CD4-positive, alpha-beta T cell treated with Interleukin-17A for 4 hours (primary cell): ENCODE measurements around the gene ATG9A.

Source experiments
- DNase-seq: peaks from one replicate; pipeline ENCODE4 v3.0.0-alpha.2; 2020; ENCODE audit warnings: mixed read lengths

ATG9A gene

GRCh38 chr2:219252084-219252483, 22.6 kb upstream of the ATG9A start:
- DNase-seq = peak; percentile 65

- no peak for DNase-seq
Observed at GRCh38 chr2:219251656-219252055, 22.2 kb upstream of the ATG9A start.

- DNase-seq = peak; percentile 15
Observed at GRCh38 chr2:219250049-219250781, 20.8 kb upstream of the ATG9A start.

- DNase-seq = peak; percentile 87
Observed at GRCh38 chr2:219249203-219249980, 20.0 kb upstream of the ATG9A start.

GRCh38 chr2:219248845-219249202, 19.4 kb upstream of the ATG9A start:
- no peak for DNase-seq

- peak; percentile 80 for DNase-seq
Observed at GRCh38 chr2:219247678-219248642, 18.5 kb upstream of the ATG9A start.

- DNase-seq = no peak
Observed at GRCh38 chr2:219246559-219246958, 17.1 kb upstream of the ATG9A start.

- DNase-seq = peak; percentile 20
Observed at GRCh38 chr2:219245899-219246230, 16.4 kb upstream of the ATG9A start.

- DNase-seq = peak; percentile 89
Observed at GRCh38 chr2:219245148-219245898, 15.9 kb upstream of the ATG9A start, which contains the start of the genes GLB1L and STK16. Gene GLB1L (minus strand): TSS chr2:219245444. CDS start chr2:219243573, 1,871 bp downstream. Gene STK16 (plus strand): TSS chr2:219245479. CDS start chr2:219246000, 521 bp downstream.

GRCh38 chr2:219244789-219245147, 15.3 kb upstream of the ATG9A start:
- DNase-seq = no peak

GRCh38 chr2:219243291-219243761, 13.9 kb upstream of the ATG9A start:
- DNase-seq = no peak

GRCh38 chr2:219234331-219234730, 4.9 kb upstream of the ATG9A start:
- DNase-seq = no peak

- DNase-seq = peak; percentile 58
Observed at GRCh38 chr2:219230059-219230540, 664 bp upstream of the ATG9A start.

GRCh38 chr2:219228911-219229304, 528 bp downstream of the ATG9A start:
- DNase-seq = no peak

- DNase-seq = peak; percentile 23
Observed at GRCh38 chr2:219228041-219228910, 1.2 kb downstream of the ATG9A start.

GRCh38 chr2:219225350-219225749, 4.1 kb downstream of the ATG9A start:
- DNase-seq = no peak

GRCh38 chr2:219223831-219224610, 5.4 kb downstream of the ATG9A start:
- DNase-seq = no peak

GRCh38 chr2:219221957-219222518, 7.4 kb downstream of the ATG9A start:
- DNase-seq = no peak

- DNase-seq = no peak
Observed at GRCh38 chr2:219220652-219221402, 8.6 kb downstream of the ATG9A start.
